ENCODE data around the gene NTSR1.

NTSR1 gene

GRCh38 chr20:62708591-62709536 is at the start of gene NTSR1:
Gene NTSR1, plus strand, starts transcription at chr20:62708836. Its CDS starts 372 bp downstream, at chr20:62709208.
- DNase-seq, result no peak

- DNase-seq, result no peak
Measured at GRCh38 chr20:62659488-62660239, 49.0 kb upstream of the NTSR1 start.

- DNase-seq, result no peak
Measured at GRCh38 chr20:62660240-62660615, 48.4 kb upstream of the NTSR1 start.

DNA sequence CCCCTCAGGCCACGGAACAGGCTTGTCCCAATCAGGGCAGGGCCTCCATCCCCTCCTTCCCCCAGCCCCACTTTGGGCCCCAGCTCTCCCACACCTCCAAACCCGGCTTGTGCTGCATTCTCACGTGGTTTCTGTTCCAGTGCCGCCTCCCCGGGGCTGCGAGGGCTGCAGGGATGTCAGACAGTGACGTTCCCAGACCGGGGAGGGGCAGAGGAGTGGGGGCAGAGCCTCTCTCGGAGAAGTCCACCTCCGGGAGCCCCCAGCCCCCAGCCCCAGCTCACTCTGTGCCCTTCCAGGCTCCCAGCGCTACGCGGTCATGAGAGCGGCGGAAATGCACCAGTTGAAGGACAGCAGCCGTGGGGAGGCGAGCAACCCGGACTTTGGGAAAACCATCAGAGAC is 47.9 kb upstream of the NTSR1 start:
- no peak for DNase-seq

GRCh38 chr20:62661647-62662046 is 47.0 kb upstream of the NTSR1 start:
- DNase-seq, result no peak

DNA sequence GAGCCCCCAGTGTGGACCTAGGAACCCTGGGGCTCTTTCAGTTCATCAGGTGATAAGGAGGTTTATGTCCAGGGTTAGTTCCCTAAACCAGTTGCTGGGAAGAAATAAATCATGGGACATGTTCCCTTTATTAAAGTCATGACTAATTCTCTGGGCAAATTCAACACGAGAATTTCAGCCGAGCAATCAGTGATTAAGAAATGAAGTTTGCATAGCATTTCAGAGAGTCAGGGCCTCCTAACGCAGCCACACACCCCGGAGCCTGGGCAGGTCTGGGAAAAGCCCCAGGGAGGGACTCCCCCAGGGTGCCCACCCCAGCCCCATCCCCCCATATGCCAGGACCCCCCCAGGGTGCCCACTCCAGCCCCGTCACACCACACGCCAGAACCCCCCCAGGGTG is 46.2 kb upstream of the NTSR1 start:
- no peak for DNase-seq

- DNase-seq, result no peak
Measured at GRCh38 chr20:62663145-62664018, 45.3 kb upstream of the NTSR1 start.

- no peak for DNase-seq
Measured at GRCh38 chr20:62664019-62664971, 44.3 kb upstream of the NTSR1 start.

DNA sequence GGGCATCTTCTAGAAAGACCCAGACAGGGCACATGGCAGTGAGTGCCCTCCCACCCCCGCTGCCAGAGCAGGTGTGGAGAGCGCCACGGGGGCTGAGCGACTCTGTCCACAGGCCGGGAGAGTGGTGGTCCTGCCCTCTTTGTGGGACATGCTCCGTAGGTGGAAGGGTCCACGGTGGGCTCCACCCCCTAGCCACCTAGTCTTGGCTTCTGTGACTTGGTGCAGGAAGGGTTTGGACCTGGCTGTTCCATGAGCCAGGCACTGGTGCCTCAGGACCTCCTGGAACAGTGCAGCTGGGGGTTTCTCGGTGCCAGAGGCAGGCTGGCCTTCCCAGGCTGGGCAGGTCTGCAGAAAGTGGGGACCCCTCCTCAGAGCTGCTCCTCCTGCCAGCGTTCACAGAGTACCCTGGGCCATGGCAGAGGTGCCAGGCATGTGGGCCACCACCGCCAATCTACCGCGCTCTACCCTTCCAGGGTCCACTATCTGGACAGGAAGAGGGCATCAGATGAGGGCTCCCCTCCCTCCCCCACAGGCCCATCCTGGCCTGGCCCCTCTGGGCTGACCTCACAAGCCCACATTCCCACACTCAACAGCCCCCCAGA is 43.4 kb upstream of the NTSR1 start:
- DNase-seq, result no peak

DNA sequence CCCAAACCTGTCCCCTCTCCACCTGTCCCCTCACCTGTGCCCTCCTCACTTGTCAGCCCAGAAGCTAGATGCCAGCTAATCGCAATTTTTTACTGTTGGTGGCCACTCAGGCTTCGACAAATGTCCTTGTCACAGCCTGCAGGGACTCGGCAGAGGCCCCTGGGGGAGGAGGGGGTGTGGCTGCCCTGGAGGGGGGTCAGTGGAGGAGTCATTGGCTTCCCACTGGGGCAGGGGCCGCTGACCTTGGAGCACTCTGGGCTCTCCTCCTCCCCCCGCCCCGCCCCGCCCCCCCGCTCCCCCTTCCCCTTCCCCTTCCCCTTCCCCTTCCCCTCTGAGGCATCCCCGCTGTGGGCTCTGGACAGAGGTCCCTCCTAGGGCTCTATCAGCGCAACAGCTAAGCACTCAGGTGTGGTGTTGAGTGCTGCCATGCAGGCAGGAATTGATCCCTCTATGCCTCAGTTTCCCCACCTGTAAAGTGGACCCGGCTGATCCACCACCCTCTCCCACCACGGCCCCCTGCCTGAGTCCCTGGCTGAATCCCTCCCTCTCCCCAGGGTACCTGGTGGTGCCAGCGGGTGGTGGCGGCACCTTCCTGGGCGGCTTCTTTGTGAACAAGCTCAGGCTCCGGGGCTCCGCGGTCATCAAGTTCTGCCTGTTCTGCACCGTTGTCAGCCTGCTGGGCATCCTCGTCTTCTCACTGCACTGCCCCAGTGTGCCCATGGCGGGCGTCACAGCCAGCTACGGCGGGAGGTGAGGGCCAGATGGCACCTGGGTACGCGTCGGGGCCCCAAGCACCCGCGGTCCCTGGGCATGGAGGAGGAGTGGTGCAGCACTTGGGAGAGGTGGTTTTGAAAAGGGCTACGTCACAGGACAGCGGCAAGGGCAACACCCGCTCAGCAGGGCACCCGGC is 42.6 kb upstream of the NTSR1 start:
- DNase-seq, result no peak

DNA sequence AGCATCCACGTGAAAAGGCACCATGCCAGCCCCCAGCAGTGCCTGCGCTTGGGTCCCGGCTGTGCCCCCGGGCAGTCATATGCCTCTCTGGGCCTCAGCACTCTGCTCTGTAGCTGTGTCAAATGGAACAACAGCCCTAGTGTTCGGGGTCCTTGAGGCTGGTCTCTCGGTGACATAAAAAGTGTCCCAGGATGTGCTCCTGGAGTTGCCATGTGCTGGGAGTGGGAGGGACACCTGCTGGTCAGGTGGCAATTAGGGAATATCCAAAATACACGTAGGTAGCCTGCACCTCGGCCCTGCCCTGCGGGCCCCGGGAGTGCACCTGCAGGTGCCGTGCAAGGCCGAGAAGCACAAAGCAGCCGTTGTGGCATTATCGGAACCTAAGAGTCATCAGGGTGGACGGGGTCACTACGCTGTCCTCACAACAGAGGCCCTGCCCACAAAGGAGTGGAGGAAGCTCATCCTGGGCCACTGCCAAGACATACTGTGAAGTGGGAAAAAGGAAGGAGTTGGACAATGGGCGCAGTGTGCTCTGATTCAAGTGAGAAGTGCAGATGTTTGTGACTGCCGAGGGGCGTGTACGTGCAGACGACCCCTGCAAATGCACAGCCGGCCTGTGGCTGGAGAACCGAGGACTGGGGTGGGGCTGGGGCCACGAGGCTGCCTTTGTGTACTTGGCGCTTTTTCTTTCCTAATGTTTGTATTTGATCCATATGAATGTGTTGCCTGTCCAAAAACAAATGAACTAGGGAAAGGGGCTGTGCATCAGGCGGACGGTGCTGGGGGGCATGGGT is 41.7 kb upstream of the NTSR1 start:
- DNase-seq, result no peak

DNA sequence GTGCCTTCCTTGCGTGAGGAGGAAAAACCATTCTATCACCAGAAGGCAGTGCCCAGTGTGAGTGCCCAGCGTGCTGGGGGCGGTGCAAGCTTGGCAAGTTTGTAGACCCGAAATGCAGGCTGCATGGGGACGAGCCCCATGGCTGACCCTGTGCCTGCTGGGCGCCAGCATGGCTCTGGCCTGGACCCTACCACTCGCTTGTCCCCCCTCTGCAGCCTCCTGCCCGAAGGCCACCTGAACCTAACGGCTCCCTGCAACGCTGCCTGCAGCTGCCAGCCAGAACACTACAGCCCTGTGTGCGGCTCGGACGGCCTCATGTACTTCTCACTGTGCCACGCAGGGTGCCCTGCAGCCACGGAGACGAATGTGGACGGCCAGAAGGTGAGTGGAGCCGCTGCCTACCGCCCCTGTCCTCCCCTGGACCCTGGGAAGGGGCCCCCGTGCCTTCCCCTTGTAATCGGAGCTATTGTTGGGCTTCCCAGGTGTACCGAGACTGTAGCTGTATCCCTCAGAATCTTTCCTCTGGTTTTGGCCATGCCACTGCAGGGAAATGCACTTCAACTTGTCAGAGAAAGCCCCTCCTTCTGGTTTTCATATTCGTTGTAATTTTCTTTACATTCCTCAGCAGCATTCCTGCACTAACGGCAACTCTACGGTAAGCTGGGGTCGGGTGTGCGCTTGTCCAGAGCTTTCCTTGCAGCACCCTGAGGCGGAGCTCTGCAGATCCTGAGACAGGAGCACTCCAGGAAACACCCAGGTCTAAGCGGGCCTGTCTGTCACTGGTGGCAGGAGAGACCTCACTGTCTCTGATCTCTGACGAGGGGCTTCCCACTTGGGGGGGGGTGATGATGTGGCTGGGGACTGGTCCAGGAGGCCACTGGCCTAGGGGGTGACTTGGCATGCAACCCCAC is 40.9 kb upstream of the NTSR1 start:
- no peak for DNase-seq

GRCh38 chr20:62668441-62669027 is 40.1 kb upstream of the NTSR1 start:
- DNase-seq, result peak; percentile 25

GRCh38 chr20:62669249-62669648 is 39.4 kb upstream of the NTSR1 start:
- DNase-seq, result no peak

DNA sequence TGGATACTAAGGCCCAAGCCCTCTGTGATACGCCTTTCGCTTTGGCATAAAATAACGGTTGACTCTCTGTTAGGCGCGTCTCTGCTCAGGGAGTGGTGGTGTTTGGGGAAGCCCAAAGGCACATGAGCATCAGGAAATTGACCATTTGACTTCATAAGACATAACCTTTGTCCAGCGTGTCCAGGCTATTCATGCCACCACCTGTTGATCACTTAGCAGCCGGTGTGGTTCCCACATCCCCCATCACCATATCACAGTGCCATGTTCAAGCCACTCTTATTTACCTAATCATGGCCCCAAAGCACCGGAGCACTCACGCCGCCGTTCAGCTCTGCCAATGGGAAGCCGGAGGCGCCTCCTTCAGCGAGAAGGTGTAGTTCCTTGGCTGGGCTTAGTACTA is 38.5 kb upstream of the NTSR1 start:
- no peak for DNase-seq

GRCh38 chr20:62670998-62671397 is 37.6 kb upstream of the NTSR1 start:
- DNase-seq, result no peak

- no peak for DNase-seq
Measured at GRCh38 chr20:62671765-62672164, 36.9 kb upstream of the NTSR1 start.

DNA sequence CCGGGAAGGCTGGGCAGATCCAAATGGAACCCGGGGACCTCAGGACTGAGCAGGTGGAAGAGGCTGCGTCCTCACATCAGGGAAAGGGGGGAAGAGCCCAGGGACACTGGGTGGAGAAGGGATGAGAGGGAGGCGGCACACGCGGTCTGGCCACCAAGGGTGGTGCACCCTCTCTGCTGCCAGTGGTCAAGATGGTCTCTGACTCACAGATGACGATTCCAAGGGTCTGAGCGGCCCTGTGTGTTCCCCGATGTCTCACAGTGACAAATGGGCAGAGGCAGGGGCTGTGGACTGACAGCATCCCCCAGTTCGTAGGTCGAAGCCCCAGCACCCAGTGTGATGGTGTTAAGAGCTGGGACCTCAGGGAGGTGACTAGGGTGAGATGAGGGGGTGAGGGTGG is 34.3 kb upstream of the NTSR1 start:
- DNase-seq, result no peak
